K562 (cell line): ENCODE results near the gene IFT172. TPM values are rescaled to one million over a fixed set of nuclear protein-coding genes. Genes with fewer than 3 reads are reported as not detected.

Source experiments
- BRCA1 ChIP-seq, 2 experiments: fragments of 450-650 bp in 1 of 2; sonication (generic) in 1 of 2; formaldehyde crosslinking in 1 of 2; IDR thresholded peaks; 2 replicates each; pipeline versions ENCODE4 v1.5.0 to v1.6.1; 2017 to 2020; ENCODE audit warnings: mild to moderate bottlenecking in 1 of 2, missing genetic modification reagents in 1 of 2
- CREM ChIP-seq: IDR thresholded peaks from 2 replicates; pipeline ENCODE4 v1.6.1; 2014; ENCODE audit warnings: antibody characterized with exemption, low read depth
- CSDE1 ChIP-seq, 2 experiments: fragments of 450-650 bp; IDR thresholded peaks; 2 replicates each; pipeline ENCODE4 v1.6.1; 2016; ENCODE audit warnings: mild to moderate bottlenecking in 1 of 2
- E2F3 ChIP-seq: fragments of 250-450 bp; sonication (Bioruptor Pico); IDR thresholded peaks from 2 replicates; pipeline ENCODE4 v1.4.0; 2020; ENCODE audit warnings: mild to moderate bottlenecking
- GATAD2A ChIP-seq: fragments of 450-650 bp; IDR thresholded peaks from 2 replicates; pipeline ENCODE4 v1.6.1; 2017
- HDAC3 ChIP-seq: fragments of 450-650 bp; IDR thresholded peaks from 2 replicates; pipeline ENCODE4 v1.6.1; 2018; ENCODE audit warnings: borderline replicate concordance, mild to moderate bottlenecking, moderate library complexity; ENCODE audit not compliant: partially characterized antibody
- HNRNPL ChIP-seq: fragments of 200-400 bp; formaldehyde crosslinking; IDR thresholded peaks from 2 replicates; pipeline ENCODE4 v1.6.1; 2017; ENCODE audit warnings: low read depth, mild to moderate bottlenecking, low read length
- NUFIP1 ChIP-seq: fragments of 450-650 bp; IDR thresholded peaks from 2 replicates; pipeline ENCODE4 v1.6.1; 2018; ENCODE audit not compliant: partially characterized antibody
- SMARCE1 ChIP-seq: fragments of 450-650 bp; IDR thresholded peaks from 2 replicates; pipeline ENCODE4 v1.7.1; 2016; ENCODE audit warnings: mild to moderate bottlenecking
- TBP ChIP-seq: optimal IDR thresholded peaks from 2 replicates; pipeline ENCODE3; 2011; ENCODE audit warnings: low read depth, low read length, improper control_type of control experiment
- ZBTB1 ChIP-seq: sonication (generic); formaldehyde crosslinking; IDR thresholded peaks from 2 replicates; pipeline ENCODE4 v1.8.1; 2023; ENCODE audit warnings: missing genetic modification reagents, low read depth, mild to moderate bottlenecking, borderline replicate concordance
- ZFP91 ChIP-seq: sonication (generic); formaldehyde crosslinking; IDR thresholded peaks from 2 replicates; pipeline ENCODE4 v1.8.0; 2022; ENCODE audit warnings: mild to moderate bottlenecking, missing genetic modification reagents
- ZHX1 ChIP-seq: fragments of 150-350 bp; conservative IDR thresholded peaks from 2 replicates; pipeline ENCODE4 v1.6.1; 2014; ENCODE audit warnings: low read length
- ZNF134 ChIP-seq: fragments of 250-450 bp; sonication (Bioruptor Pico); conservative IDR thresholded peaks from 2 replicates; pipeline ENCODE4 v1.4.0; 2020
- ZNF347 ChIP-seq: fragments of 450-650 bp; formaldehyde crosslinking; IDR thresholded peaks from 2 replicates; pipeline ENCODE4 v1.4.0; 2020; ENCODE audit warnings: low read depth, mild to moderate bottlenecking, moderate library complexity
- ZNF407 ChIP-seq: fragments of 450-650 bp; IDR thresholded peaks from 2 replicates; pipeline ENCODE4 v1.6.1; 2016; ENCODE audit warnings: low read depth
- polyA plus RNA-seq, 8 experiments: library from polyadenylated mRNA; depleted of rRNA in 4 of 8; stranded (reverse) in 5 of 8; unstranded in 3 of 8; fragments of >200 nt; fragmentation: Nextera tagmentation in 2 of 8; fragmentation: Illumina TruSeq in 1 of 8; extraction: Ambion mirVana in 2 of 8; extraction: Trizol in 1 of 8; gene quantifications; 2 replicates each; pipeline versions ENCODE4 v1.2.1 to v1.2.3, GENCODE V29; 2011 to 2014; ENCODE audit warnings: inconsistent platforms in 1 of 8, missing spikeins in 1 of 8
- total RNA-seq, 7 experiments: library from RNA; depleted of rRNA in 6 of 7; stranded (reverse); fragments of >200 nt in 6 of 7; fragmentation: Illumina TruSeq in 2 of 7; extraction: Trizol in 2 of 7; gene quantifications; 2 replicates each; pipeline versions ENCODE4 v1.2.1 to v1.2.3, GENCODE V29; 2011 to 2021; ENCODE audit warnings: low replicate concordance in 1 of 7

IFT172 gene
- total and polyA plus RNA-seq, 9 of the 15 experiments (the other 6 are each of a cell fraction or from before 2014, with no cell fraction given): 5.6 to 19.1 (median 13.5) TPM

GRCh38 chr2:27489498-27490397, at the start of gene IFT172 (continued):
- TF ChIP-seq ZNF407 (no peak), ZHX1 (peak; percentile 88), BRCA1 (IDR thresholded peaks at IDR 0.05) (no peak), BRCA1 (CRISPR knock-in tag; IDR thresholded peaks at IDR 0.05) (no peak), E2F3 (CRISPR knock-in tag) (no peak), HNRNPL (no peak), NUFIP1 (no peak), CSDE1 (IDR thresholded peaks at IDR 0.05) (peak in 1 of 2 experiments; percentile 87; a peak in 2 of 4 replicates), GATAD2A (no peak), ZNF347 (CRISPR knock-in tag) (no peak), ZNF134 (CRISPR knock-in tag) (no peak), HDAC3 (no peak), TBP (peak; percentile 93), ZFP91 (peak; percentile 7; the same call in 1 of the 2 replicates), CREM (peak; percentile 99), SMARCE1 (no peak), ZBTB1 (CRISPR knock-in tag) (no peak)
